ENCODE data around the gene FTO. TPM values are rescaled to one million over a fixed set of nuclear protein-coding genes. Genes with fewer than 3 reads are reported as not detected.

The FTO gene
- total RNA-seq, 1 experiment from 2014 or later: 55.0 TPM

DNA sequence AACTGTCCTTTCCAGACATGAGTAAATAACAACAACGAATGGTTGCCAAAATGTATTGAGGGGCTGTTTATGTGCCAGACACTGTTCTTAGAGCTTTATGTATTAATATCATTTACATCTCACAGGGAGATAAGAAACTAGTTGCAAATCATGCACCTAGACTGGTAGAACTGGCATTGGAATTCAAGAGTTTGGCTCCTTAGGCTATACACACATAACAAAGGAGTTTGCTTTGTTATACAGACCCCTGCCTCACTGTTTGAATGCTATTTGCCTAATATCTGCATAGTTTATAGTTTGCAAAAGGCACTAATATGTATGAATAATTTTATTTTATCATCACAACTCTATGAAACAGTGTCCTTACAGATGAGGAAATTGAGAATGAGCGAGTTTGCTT lies 100.0 kb downstream of the FTO start:
- H3K36me3 Mint-ChIP-seq (ENCODE audit: insufficient read depth, unreplicated experiment): peaks cover 6% of the 10 kb centered on the region
- no peak for DNase-seq (ENCODE audit: unreplicated experiment)
- no peaks in the 10 kb centered on the region for H3K27me3 Mint-ChIP-seq (ENCODE audit: insufficient read depth, unreplicated experiment)
- no peak overlapping the region for H3K4me3 Mint-ChIP-seq (ENCODE audit: unreplicated experiment)
- POLR2A ChIA-PET: interaction anchor here (1.3 to 1.8 kb wide), 3 partner anchors 11 to 33 kb away, joined by 5 to 10 read pairs (median 6); no protein-coding TSS in a partner anchor
- H3K27ac Mint-ChIP-seq (ENCODE audit: low read depth, unreplicated experiment): no peak overlapping the region
- CTCF ChIA-PET: no interaction called here
- peaks cover 8% of the 10 kb centered on the region for H3K9me3 Mint-ChIP-seq (ENCODE audit: unreplicated experiment)
- TF ChIP-seq, protein P1, sequence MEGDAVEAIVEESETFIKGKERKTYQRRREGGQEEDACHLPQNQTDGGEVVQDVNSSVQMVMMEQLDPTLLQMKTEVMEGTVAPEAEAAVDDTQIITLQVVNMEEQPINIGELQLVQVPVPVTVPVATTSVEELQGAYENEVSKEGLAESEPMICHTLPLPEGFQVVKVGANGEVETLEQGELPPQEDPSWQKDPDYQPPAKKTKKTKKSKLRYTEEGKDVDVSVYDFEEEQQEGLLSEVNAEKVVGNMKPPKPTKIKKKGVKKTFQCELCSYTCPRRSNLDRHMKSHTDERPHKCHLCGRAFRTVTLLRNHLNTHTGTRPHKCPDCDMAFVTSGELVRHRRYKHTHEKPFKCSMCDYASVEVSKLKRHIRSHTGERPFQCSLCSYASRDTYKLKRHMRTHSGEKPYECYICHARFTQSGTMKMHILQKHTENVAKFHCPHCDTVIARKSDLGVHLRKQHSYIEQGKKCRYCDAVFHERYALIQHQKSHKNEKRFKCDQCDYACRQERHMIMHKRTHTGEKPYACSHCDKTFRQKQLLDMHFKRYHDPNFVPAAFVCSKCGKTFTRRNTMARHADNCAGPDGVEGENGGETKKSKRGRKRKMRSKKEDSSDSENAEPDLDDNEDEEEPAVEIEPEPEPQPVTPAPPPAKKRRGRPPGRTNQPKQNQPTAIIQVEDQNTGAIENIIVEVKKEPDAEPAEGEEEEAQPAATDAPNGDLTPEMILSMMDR (IDR thresholded peaks at IDR 0.05; ENCODE audit: unreplicated experiment): no peak
- intact Hi-C loops (cut with micrococcal nuclease): no loop called here
- peaks cover 37% of the 10 kb centered on the region for H3K4me1 Mint-ChIP-seq (ENCODE audit: insufficient read depth, unreplicated experiment)
- BruUV-seq (replicated peaks): no TSS peak

DNA sequence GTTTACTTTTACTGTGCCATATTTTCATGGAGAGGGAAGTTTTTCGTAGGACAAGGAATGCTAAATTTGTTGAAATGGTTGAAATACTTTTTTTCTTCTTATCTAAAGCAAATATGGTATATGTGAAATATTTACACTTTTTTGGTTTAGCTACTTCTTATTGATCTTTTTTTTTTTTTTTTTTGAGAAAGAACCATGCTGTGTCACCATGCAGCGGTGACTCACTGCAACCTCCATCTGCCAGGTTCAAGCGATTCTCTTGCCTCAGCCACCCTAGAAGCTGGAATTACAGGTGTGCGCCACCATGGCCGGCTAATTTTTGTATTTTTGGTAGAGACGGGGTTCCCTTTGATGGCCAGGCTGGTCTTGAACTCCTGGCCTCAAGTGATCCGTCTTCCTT lies 100.5 kb downstream of the FTO start:
- CTCF ChIA-PET: no interaction called here
- intact Hi-C loops (cut with micrococcal nuclease): no loop called here
- DNase-seq (ENCODE audit: unreplicated experiment): no peak
- Mint-ChIP-seq H3K27me3 (ENCODE audit: insufficient read depth, unreplicated experiment) (no peaks in the 10 kb centered on the region), H3K4me3 (ENCODE audit: unreplicated experiment) (no peak overlapping the region), H3K4me1 (ENCODE audit: insufficient read depth, unreplicated experiment) (peaks cover 42% of the 10 kb centered on the region), H3K36me3 (ENCODE audit: insufficient read depth, unreplicated experiment) (peaks cover 6% of the 10 kb centered on the region), H3K27ac (ENCODE audit: low read depth, unreplicated experiment) (no peak overlapping the region), H3K9me3 (ENCODE audit: unreplicated experiment) (peaks cover 8% of the 10 kb centered on the region)
- POLR2A ChIA-PET: interaction anchor here (1.7 kb wide), 1 partner anchor 32 kb away, joined by 6 read pairs; no protein-coding TSS in a partner anchor
- TF ChIP-seq, protein P1 (IDR thresholded peaks at IDR 0.05; ENCODE audit: unreplicated experiment): no peak
- BruUV-seq (replicated peaks): no TSS peak

DNA sequence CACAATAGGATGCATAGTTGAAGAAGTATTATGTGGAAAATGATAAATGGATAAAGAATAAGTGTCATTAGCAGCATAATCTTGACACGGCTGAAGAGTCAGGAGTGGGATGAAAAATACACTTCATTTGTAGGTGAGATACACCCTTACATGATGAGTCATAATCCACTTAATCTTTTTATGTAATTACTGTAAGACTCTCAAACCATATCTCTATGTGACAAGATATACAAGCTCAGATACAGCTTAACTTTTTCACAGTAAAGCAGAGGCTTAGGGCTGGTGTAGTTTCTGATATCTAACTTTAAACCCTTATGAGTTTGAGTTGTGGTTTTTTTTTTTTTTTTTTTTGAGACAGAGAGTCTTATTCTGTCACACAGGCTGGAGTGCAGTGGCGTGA lies 101.2 kb downstream of the FTO start:
- POLR2A ChIA-PET: interaction anchor here (0.6 to 1.3 kb wide), 4 partner anchors 12 to 1129 kb away, joined by 3 to 5 read pairs (median 3); no protein-coding TSS in a partner anchor
- Mint-ChIP-seq H3K27ac (ENCODE audit: low read depth, unreplicated experiment) (no peak overlapping the region), H3K9me3 (ENCODE audit: unreplicated experiment) (peaks cover 8% of the 10 kb centered on the region), H3K4me1 (ENCODE audit: insufficient read depth, unreplicated experiment) (peaks cover 44% of the 10 kb centered on the region), H3K27me3 (ENCODE audit: insufficient read depth, unreplicated experiment) (no peaks in the 10 kb centered on the region), H3K4me3 (ENCODE audit: unreplicated experiment) (no peak overlapping the region), H3K36me3 (ENCODE audit: insufficient read depth, unreplicated experiment) (peaks cover 6% of the 10 kb centered on the region)
- no peak for DNase-seq (ENCODE audit: unreplicated experiment)
- TF ChIP-seq, protein P1 (IDR thresholded peaks at IDR 0.05; ENCODE audit: unreplicated experiment): no peak
- intact Hi-C loops (cut with micrococcal nuclease): no loop called here
- no TSS peak for BruUV-seq (replicated peaks)
- CTCF ChIA-PET: interaction anchor here (0.8 kb wide), 1 partner anchor 10 kb away, joined by 3 read pairs; no protein-coding TSS in a partner anchor

DNA sequence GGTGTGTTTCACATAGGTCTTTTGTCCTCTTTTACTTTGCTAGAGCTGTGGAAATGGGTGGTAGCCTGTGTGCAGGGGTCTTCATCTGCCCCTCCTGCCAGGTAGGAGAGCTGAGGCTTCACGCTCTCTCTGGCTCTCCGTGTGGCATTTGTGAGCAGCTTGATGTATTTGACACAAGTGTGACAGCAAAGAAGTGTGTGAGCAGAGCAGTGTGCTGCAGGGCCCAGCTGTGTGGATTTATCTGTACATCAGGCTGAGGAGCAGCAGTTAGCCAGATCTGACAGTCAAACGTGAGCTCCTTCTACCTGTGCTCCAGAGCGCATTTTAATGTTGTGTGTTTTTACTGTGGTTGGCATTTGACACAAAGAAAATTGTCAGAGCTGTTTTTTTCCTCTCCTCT lies 101.8 kb downstream of the FTO start:
- Mint-ChIP-seq H3K4me3 (ENCODE audit: unreplicated experiment) (no peak overlapping the region), H3K27ac (ENCODE audit: low read depth, unreplicated experiment) (no peak overlapping the region), H3K27me3 (ENCODE audit: insufficient read depth, unreplicated experiment) (no peaks in the 10 kb centered on the region), H3K36me3 (ENCODE audit: insufficient read depth, unreplicated experiment) (peaks cover 6% of the 10 kb centered on the region), H3K4me1 (ENCODE audit: insufficient read depth, unreplicated experiment) (peaks cover 49% of the 10 kb centered on the region), H3K9me3 (ENCODE audit: unreplicated experiment) (peaks cover 8% of the 10 kb centered on the region)
- BruUV-seq (replicated peaks): no TSS peak
- TF ChIP-seq, protein P1 (IDR thresholded peaks at IDR 0.05; ENCODE audit: unreplicated experiment): no peak
- CTCF ChIA-PET: interaction anchor here (0.8 to 2.3 kb wide), 2 partner anchors 9 to 10 kb away, joined by 3 to 7 read pairs; no protein-coding TSS in a partner anchor
- POLR2A ChIA-PET: interaction anchor here (0.5 to 1.9 kb wide), 8 partner anchors 11 to 1128 kb away, joined by 3 to 6 read pairs (median 4); no protein-coding TSS in a partner anchor
- intact Hi-C loops (cut with micrococcal nuclease): no loop called here
- DNase-seq (ENCODE audit: unreplicated experiment): no peak

Measured in MCF 10A (cell line).